Limb (tissue), 2 donors: ENCODE data around the gene RCN1.
"Not testable (repeated sequence)": the region's sequence is repeated elsewhere in the genome, so short reads cannot be mapped to it uniquely, and the experiment has no call there.

Source experiments
- DNase-seq, 2 donors: peaks; one replicate each; pipeline ENCODE4 v3.0.0-alpha.2; 2016; ENCODE audit errors: extremely low spot score in 2 of 2

The RCN1 gene

GRCh38 chr11:32090545-32091370, at the start of gene RCN1:
RCN1 (plus strand) TSS chr11:32091074; CDS start chr11:32091197, 123 bp downstream.
- peak; percentile 91 to 94 for DNase-seq

GRCh38 chr11:32043737-32044136, 47.1 kb upstream of the RCN1 start:
- DNase-seq = no peak

- DNase-seq = peak in 1 of 2 donors; percentile 21
These were observed 46.6 kb upstream of the RCN1 start for GRCh38 chr11:32044158-32044863.

GRCh38 chr11:32045456-32045855, 45.4 kb upstream of the RCN1 start:
- no peak for DNase-seq

- DNase-seq = no peak
These were observed 40.6 kb upstream of the RCN1 start for GRCh38 chr11:32050264-32050663.

GRCh38 chr11:32052215-32052614, 38.7 kb upstream of the RCN1 start:
- DNase-seq = peak; percentile 42 to 64

GRCh38 chr11:32053151-32053888, 37.6 kb upstream of the RCN1 start:
- DNase-seq = no peak

GRCh38 chr11:32055861-32056260, 35.0 kb upstream of the RCN1 start:
- DNase-seq = no peak

- DNase-seq = no peak
These were observed 34.4 kb upstream of the RCN1 start for GRCh38 chr11:32056438-32056837.

- DNase-seq = no peak
These were observed 31.0 kb upstream of the RCN1 start for GRCh38 chr11:32059686-32060462.

GRCh38 chr11:32062540-32062939, 28.3 kb upstream of the RCN1 start:
- no peak for DNase-seq

- not testable (repeated sequence) for DNase-seq
These were observed 27.8 kb upstream of the RCN1 start for GRCh38 chr11:32063031-32063430.

- DNase-seq = no peak
These were observed 24.8 kb upstream of the RCN1 start for GRCh38 chr11:32065865-32066629.

GRCh38 chr11:32068134-32068870, 22.6 kb upstream of the RCN1 start:
- DNase-seq = no peak

GRCh38 chr11:32069361-32070058, 21.4 kb upstream of the RCN1 start:
- no peak for DNase-seq

- no peak for DNase-seq
These were observed 20.2 kb upstream of the RCN1 start for GRCh38 chr11:32070692-32071091.

GRCh38 chr11:32071811-32072210, 19.1 kb upstream of the RCN1 start:
- DNase-seq = no peak

- peak in 1 of 2 donors; percentile 41 for DNase-seq
These were observed 17.8 kb upstream of the RCN1 start for GRCh38 chr11:32072872-32073643.
